Activated naive CD4-positive, alpha-beta T cell treated with anti-CD3 and anti-CD28 coated beads, Interleukin-2, amount 50 U/mL, for 24 hours (primary cell): Measurements from ENCODE around the gene PLCG2.

Experiments used
- H3K27ac Mint-ChIP-seq: one replicate; pipeline ENCODE4 v1.8.0; 2021; ENCODE audit warnings: mild to moderate bottlenecking, mixed read lengths
- H3K27me3 Mint-ChIP-seq: one replicate; pipeline ENCODE4 v1.8.0; 2021; ENCODE audit warnings: mixed read lengths
- H3K36me3 Mint-ChIP-seq: one replicate; pipeline ENCODE4 v1.8.0; 2021; ENCODE audit warnings: mixed read lengths
- H3K4me1 Mint-ChIP-seq: one replicate; pipeline ENCODE4 v1.8.0; 2021; ENCODE audit warnings: mixed read lengths
- H3K4me3 Mint-ChIP-seq: one replicate; pipeline ENCODE4 v1.8.0; 2021; ENCODE audit warnings: mild to moderate bottlenecking, mixed read lengths
- H3K9me3 Mint-ChIP-seq: one replicate; pipeline ENCODE4 v1.8.0; 2021; ENCODE audit warnings: mixed read lengths

PLCG2 gene

DNA sequence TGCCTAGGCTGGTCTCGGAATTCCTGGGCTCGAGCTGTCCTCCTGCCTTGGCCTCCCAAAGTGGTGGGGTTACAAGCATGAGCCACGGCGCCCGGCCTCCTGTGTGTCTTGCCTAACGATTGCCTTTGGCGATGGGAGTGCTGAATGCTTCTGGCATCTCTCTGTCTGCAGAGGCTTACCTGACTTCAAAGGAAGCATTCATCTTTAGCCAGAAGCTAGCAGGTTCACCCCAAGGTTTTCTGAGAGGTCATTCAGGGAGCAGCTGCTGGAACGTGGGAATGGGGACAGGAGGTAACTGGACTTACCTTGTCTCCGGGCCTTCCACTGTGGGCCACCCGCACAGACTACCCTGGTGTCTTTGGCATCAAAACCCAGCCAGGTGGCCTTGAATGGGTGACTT lies 54.7 kb downstream of the PLCG2 start:
- no peak overlapping the region for H3K4me3 Mint-ChIP-seq
- peaks cover 11% of the 10 kb centered on the region for H3K4me1 Mint-ChIP-seq
- H3K27me3 Mint-ChIP-seq, result peaks cover 5% of the 10 kb centered on the region
- no peaks in the 10 kb centered on the region for H3K9me3 Mint-ChIP-seq
- H3K36me3 Mint-ChIP-seq, result no peaks in the 10 kb centered on the region
- H3K27ac Mint-ChIP-seq, result no peak overlapping the region

DNA sequence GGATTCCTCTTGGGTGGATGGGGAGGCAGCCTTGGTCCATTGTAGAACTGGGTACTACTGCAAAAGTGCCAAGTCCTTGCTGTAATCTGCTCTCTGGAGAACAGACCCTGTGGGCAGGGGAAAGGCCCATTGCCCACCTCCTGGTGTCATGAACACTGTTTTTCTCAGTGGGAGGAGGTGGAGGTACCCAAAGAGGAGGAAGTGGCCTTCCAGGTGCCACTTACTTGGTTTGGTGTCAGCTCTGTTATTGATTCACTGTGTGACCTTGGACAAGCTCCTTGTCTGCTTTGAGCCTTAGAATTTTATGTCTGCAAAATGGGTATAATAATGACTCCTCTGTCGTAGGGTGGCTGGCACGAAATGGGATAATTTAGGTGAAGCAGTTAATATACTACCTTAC lies 55.8 kb downstream of the PLCG2 start:
- Mint-ChIP-seq H3K4me1 (peaks cover 11% of the 10 kb centered on the region), H3K27me3 (peaks cover 5% of the 10 kb centered on the region), H3K27ac (no peak overlapping the region), H3K9me3 (no peaks in the 10 kb centered on the region), H3K36me3 (no peaks in the 10 kb centered on the region), H3K4me3 (no peak overlapping the region)

DNA sequence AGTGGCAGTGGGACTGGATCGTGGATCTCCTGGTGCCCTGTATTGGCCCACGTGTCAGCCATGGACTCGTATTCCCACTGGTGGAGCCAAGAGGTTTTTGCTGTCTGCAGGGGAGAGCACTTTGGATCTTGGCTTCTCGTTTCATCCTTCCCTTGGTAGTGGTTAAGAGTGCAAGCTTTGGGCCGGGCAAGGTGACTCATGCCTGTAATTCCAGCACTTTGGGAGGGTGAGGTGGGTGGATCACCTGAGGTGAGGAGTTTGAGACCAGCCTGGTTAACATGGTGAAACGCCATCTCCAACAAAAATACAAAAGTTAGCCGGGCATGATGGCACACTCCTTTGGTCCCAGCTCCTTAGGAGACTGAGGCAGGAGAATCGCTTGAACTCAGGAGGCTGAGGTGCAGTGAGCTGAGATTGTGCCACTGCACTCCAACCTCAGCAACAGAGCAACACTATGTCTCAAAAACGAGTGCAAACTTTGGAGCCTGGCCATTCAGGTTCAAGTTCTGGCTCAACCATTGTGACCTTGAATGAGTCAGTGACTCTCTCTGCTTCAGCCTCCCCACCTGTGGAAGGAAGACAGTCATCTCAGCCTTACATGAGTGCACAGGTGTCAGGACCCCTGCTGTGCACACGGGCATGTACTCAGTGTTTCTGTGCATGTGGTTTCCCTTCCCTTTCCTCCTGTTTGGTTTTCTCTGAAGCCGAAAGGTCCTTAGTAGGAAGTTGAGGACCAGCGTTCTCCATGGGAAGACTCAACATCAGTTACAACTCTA lies 57.4 kb downstream of the PLCG2 start:
- peaks cover 11% of the 10 kb centered on the region for H3K4me1 Mint-ChIP-seq
- no peak overlapping the region for H3K4me3 Mint-ChIP-seq
- peaks cover 5% of the 10 kb centered on the region for H3K27me3 Mint-ChIP-seq
- H3K9me3 Mint-ChIP-seq, result no peaks in the 10 kb centered on the region
- no peak overlapping the region for H3K27ac Mint-ChIP-seq
- no peaks in the 10 kb centered on the region for H3K36me3 Mint-ChIP-seq

DNA sequence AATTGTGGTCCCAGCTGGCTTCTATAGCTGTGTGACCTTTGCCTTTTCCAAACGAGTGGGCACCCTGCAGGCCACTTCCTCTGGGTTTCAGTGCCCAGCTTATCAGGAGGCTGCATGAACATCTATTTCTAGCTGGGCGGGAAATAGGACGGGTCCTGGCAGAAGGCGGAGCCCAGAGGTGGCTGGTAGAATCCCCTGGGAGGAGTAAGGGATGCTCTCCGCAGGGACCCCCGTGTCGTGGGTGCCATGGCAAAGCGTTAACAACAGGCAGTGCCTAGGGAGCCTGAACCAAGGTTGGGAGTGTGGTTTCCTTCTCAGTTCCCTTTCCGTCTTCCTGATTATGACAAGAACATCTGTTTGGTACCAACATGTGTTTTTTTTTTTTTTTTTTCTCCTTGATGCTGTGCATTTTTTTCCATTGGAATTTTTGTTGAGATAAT lies 58.2 kb downstream of the PLCG2 start:
- Mint-ChIP-seq H3K9me3 (no peaks in the 10 kb centered on the region), H3K27me3 (peaks cover 5% of the 10 kb centered on the region), H3K4me1 (peaks cover 7% of the 10 kb centered on the region), H3K36me3 (no peaks in the 10 kb centered on the region), H3K27ac (no peak overlapping the region), H3K4me3 (no peak overlapping the region)

DNA sequence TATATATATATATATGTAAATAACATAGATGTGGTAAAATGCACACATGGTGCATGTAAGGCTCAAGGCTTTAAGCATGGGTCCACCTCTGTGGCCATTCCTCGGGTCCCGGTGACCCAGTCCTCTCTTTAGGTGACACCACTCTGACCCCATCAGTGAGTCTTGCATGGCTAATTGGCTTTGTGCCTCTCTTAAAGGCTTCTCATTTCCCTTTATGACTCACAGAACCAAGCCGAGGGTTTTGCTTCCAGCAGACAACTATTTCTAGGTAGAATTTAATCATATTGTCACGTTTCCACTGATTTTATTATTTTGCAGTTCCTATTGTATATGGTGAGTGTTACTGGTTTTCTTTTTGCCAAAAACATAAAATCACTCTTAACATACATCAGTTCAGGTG lies 59.7 kb downstream of the PLCG2 start:
- H3K4me3 Mint-ChIP-seq, result no peak overlapping the region
- H3K27me3 Mint-ChIP-seq, result peaks cover 5% of the 10 kb centered on the region
- H3K9me3 Mint-ChIP-seq, result no peaks in the 10 kb centered on the region
- peaks cover 4% of the 10 kb centered on the region for H3K4me1 Mint-ChIP-seq
- no peak overlapping the region for H3K27ac Mint-ChIP-seq
- no peaks in the 10 kb centered on the region for H3K36me3 Mint-ChIP-seq

DNA sequence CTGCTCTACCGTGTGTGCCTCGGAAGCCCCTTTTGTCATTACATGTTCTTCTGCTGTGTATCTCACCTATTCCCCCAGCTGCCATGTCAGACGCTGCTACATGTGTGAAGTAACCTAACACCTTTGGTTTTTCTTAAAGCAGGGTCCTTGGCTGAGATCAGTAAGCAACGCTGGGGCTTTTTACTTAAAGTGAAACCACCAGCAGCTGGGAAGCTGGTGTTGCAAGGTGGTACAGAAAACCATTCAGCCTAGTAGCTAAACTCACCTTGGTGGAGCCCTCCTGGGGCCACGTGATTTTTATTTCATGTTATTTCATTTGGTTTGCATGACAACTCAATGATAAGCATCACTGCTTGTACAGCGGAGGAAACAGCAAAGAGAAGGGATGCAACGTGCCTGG lies 62.6 kb downstream of the PLCG2 start:
- Mint-ChIP-seq H3K9me3 (no peaks in the 10 kb centered on the region), H3K4me1 (no peaks in the 10 kb centered on the region), H3K36me3 (no peaks in the 10 kb centered on the region), H3K27ac (no peak overlapping the region), H3K27me3 (peaks cover 6% of the 10 kb centered on the region), H3K4me3 (no peak overlapping the region)

DNA sequence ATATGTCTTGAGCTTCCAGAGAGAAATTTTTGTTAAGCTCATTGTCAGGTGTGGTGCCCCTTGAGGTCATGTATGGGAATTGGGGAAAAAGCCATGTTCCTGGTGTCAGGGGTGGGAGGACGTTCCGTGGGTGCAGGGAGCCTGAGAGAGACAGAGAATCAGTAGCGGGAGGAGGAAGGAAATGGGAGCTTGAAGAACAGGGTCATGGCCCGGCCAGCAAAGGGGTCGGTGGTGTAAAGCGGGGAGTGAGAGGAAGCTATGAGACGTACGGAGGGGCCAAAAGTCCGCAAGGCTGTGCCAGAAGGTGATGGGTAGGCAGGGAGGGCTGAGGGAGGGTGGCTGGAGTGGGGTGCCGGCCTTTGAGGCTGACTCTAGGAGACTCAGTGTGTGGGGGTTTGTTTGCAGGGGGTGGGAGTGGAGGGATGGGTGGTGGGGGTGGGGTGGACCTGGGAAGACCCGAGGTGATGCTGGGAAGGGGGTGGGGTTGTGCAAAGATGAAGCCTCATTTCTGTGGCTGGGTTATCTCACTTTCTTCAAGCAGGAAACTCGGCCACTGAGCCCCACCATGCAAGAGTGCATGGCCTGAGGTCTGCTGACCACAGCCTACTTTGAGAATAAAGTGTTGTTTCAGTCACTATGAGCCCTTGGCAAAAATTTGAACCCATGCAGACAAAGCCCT lies 63.6 kb downstream of the PLCG2 start:
- Mint-ChIP-seq H3K27me3 (peaks cover 3% of the 10 kb centered on the region), H3K4me1 (no peaks in the 10 kb centered on the region), H3K27ac (no peak overlapping the region), H3K9me3 (no peaks in the 10 kb centered on the region), H3K4me3 (no peak overlapping the region), H3K36me3 (no peaks in the 10 kb centered on the region)

DNA sequence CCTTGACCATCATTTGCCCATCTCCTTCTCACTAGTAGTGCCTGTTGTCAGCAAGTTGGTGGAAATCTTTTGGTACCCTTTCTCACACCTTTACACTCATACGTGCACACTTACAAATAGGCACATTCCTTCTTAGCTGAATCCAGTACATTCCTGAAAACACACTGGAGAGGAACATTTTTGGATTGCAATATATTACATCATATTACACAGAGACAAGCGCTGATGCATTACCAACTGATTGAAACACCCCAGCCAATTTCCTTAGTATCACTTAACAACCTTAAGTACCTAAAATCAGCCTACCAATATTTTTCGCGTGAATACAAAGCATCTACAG lies 64.1 kb downstream of the PLCG2 start:
- Mint-ChIP-seq H3K36me3 (no peaks in the 10 kb centered on the region), H3K4me1 (no peaks in the 10 kb centered on the region), H3K9me3 (no peaks in the 10 kb centered on the region), H3K27ac (no peak overlapping the region), H3K27me3 (peaks cover 2% of the 10 kb centered on the region), H3K4me3 (no peak overlapping the region)

DNA sequence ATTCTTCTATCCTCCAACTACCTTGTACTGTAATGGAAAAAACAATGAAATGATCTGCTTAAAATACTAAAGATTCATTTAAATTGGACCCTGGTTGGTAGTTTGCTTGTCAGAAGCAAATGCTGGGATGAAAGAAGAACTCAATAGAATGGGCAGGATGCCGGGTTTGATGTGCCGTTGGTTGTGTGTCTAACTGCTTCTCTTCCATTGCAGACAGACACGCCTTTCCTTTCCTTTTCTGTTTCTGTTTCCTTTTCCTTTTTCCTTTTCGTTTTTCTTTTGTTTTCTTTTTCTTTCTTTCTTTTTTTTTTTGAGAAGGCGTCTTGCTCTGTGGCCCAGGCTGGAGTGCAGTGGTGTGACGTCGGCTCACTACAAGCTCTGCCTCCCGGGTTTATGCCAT lies 64.6 kb downstream of the PLCG2 start:
- H3K27ac Mint-ChIP-seq, result no peak overlapping the region
- no peak overlapping the region for H3K4me3 Mint-ChIP-seq
- H3K9me3 Mint-ChIP-seq, result no peaks in the 10 kb centered on the region
- H3K27me3 Mint-ChIP-seq, result peaks cover 2% of the 10 kb centered on the region
- H3K4me1 Mint-ChIP-seq, result no peaks in the 10 kb centered on the region
- no peaks in the 10 kb centered on the region for H3K36me3 Mint-ChIP-seq

DNA sequence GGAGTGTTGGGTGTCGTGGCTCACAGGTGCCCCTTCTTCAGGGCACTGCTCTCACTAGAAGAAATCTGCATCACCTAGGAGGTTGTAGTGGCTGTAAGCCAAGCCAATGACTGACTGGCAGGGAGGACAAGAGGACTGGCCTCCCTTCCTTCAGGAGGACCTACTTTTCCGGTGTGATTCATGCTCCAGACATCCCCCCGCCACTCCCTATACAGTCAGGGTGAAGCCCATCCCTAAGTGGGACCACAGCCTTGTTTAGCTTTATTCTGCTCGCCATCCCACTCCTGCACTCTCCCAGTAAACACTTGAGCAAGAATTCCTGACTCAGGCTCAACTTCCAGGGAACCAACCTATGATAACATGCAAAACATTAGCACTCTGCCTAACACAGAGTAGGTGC lies 67.0 kb downstream of the PLCG2 start:
- Mint-ChIP-seq H3K27ac (no peak overlapping the region), H3K9me3 (no peaks in the 10 kb centered on the region), H3K36me3 (no peaks in the 10 kb centered on the region), H3K4me3 (no peak overlapping the region), H3K4me1 (no peaks in the 10 kb centered on the region), H3K27me3 (peaks cover 2% of the 10 kb centered on the region)

DNA sequence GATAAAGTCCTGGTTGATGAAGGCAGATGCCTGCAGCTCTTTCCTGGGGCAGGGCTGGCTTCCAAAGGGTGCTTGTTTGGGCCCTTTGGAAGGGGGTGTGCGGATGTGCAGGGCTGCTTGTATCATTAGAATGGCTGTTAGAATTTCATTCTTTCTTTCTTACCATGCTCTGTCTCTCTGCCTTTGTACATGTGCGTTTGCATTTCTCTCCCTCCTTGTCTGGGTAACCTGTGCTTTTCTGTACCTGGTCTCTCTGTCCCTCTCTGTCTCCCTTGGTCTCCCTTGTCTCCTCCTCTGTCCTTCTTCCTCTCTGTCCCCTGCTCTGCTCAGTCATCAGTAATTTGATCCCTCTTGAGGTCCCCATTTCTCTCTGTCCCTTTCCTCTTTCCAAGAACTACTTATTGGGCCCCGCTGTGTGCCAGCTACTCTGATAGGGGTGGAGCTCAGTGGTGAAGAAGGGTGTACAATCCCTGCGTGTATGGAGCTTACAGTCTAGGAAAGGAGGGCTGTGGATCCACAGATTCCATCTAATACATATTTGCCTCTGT lies 69.3 kb downstream of the PLCG2 start:
- Mint-ChIP-seq H3K4me3 (no peak overlapping the region), H3K4me1 (no peaks in the 10 kb centered on the region), H3K36me3 (no peaks in the 10 kb centered on the region), H3K27ac (no peak overlapping the region), H3K27me3 (peaks cover 2% of the 10 kb centered on the region), H3K9me3 (no peaks in the 10 kb centered on the region)

DNA sequence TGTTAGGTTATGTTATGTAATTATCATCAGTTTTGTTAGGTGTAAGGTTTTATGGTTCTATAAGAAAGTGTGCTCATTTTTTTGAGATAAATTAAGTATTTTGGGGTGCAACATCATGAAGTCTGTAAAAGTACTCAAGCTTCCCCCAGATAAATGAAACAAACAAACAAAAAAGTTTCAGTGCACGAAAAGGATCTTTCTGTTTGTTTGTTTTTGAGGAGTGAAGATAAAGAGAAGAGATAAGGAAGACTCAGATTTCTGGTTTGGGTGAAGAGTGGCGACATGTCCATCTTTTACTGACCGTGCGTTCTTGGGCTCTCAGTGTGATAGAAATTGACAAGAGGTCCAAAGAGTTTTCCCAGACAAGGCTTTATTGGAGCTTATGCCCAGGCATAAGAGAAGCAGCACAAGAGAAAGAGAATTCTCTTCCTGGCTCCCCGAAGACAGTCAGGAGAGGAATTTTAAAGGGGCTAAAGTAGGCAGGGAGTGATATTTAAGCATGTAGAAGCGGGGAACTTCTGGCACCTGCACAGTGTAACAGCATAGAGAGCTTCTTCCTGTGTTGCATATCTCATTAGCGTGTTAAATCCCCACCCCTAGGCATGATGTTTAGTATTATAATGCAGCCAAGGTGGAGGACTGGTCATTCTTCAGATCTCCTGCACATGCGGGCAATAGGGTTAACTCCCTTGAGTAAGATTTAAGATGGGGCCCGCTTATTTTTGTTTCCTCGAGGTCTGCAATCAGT lies 71.3 kb downstream of the PLCG2 start:
- Mint-ChIP-seq H3K27me3 (peaks cover under 1% of the 10 kb centered on the region), H3K27ac (no peak overlapping the region), H3K36me3 (no peaks in the 10 kb centered on the region), H3K4me1 (no peaks in the 10 kb centered on the region), H3K9me3 (no peaks in the 10 kb centered on the region), H3K4me3 (no peak overlapping the region)

DNA sequence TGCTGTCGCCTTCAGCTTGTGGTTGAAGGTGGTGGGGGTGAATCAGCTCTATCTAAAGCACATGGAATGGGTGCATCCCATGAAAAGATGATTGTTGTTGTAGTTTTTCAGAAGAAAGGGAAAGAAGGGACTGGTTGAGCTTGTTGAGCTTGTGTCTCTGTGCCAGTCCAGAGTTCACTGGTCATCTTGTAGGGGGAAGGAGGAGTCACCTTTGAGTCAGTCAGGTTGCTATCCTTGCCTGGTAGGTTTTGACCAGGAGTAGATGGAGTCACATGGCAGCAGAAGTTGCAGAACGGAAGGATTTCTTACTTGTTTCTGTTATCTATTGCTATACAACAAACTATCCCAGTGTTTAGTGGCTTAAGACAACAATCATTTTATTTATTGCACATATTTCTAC lies 73.3 kb downstream of the PLCG2 start:
- H3K27me3 Mint-ChIP-seq, result peaks cover 2% of the 10 kb centered on the region

DNA sequence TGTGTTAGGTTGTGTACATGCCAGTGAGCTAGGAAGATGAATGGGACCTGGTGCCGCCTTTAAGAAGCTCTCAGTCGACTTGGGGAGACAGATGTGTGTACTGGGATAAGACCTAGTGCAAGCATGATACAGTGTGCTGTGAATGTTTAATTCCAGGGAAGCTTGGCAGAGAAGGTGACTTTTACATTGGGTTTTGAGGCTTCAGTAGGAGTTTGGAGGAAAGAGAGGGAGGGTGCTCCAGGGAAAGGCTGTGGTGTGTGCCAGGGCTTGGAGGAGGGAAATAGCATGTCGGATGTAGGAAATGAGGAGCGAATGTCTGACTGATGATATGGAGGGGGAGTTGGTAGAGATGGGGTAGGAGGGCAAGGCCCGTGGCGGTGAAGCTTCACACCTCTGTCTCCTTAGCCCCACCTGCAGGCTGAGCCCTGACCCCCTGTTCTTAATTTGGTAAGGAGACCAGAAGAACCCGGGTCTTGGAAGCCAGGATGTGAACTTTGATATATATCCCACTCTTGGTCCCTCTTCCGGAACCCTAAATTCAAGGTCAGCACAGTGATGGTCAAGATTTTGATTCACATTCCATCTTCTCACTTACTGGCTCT lies 76.6 kb downstream of the PLCG2 start:
- Mint-ChIP-seq H3K36me3 (no peaks in the 10 kb centered on the region), H3K9me3 (no peaks in the 10 kb centered on the region), H3K4me3 (no peak overlapping the region), H3K27ac (no peak overlapping the region), H3K27me3 (peaks cover 2% of the 10 kb centered on the region), H3K4me1 (no peaks in the 10 kb centered on the region)

More for the DNA sequence above, 73.3 kb downstream of the PLCG2 start:
- H3K27ac Mint-ChIP-seq, result no peak overlapping the region
- no peak overlapping the region for H3K4me3 Mint-ChIP-seq
- no peaks in the 10 kb centered on the region for H3K36me3 Mint-ChIP-seq
- no peaks in the 10 kb centered on the region for H3K9me3 Mint-ChIP-seq
- no peaks in the 10 kb centered on the region for H3K4me1 Mint-ChIP-seq
